Measurements from ENCODE around the gene KMT2C.
"Not testable (repeated sequence)": the region's sequence is repeated elsewhere in the genome, so short reads cannot be mapped to it uniquely, and the experiment has no call there.

The KMT2C gene

DNA sequence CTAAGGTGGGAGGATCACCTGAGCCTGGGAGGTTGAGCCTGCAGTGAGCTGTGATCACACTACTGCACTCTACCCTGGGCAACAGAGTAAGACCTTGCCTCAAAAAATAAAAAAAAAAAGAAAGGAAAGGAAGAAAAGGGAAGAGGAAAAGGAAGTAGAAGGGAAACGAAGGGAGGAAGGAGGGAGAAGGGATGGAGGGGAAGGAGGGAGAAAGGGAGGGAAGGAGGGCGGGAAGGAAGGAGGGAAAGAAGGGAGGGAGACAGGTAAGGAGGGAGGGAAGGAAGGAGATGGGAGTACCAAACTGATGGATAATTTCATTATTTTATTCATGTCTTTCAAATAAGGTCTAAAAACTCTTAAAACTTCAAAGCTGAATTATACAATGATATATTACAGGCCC lies 106.3 kb downstream of the KMT2C start:
- H3K36me3 ChIP-seq, result peaks cover 65% of the 10 kb centered on the region
- H3K4me1 ChIP-seq, result peaks cover 7% of the 10 kb centered on the region
- no peak for TF ChIP-seq Cebpa-rat (IDR thresholded peaks at IDR 0.05)
- H3K27ac ChIP-seq, result no peak overlapping the region
- H3K27me3 ChIP-seq, result no peaks in the 10 kb centered on the region
- H3K9ac ChIP-seq, result no peak overlapping the region
- H4K20me1 ChIP-seq, result peaks cover 47% of the 10 kb centered on the region
- no peak overlapping the region for H3K4me3 ChIP-seq
- H3K9me3 ChIP-seq, result no peaks in the 10 kb centered on the region
- no peak overlapping the region for H3K4me2 ChIP-seq

GRCh38 chr7:152328234-152328633 lies 107.6 kb downstream of the KMT2C start:
- Histone ChIP-seq H3K4me3 (no peak overlapping the region), H4K20me1 (peaks cover 39% of the 10 kb centered on the region), H3K9me3 (peaks cover 2% of the 10 kb centered on the region), H3K4me1 (peaks cover 5% of the 10 kb centered on the region), H3K36me3 (peaks cover 62% of the 10 kb centered on the region), H3K4me2 (no peak overlapping the region), H3K27ac (no peak overlapping the region), H3K9ac (no peak overlapping the region), H3K27me3 (no peaks in the 10 kb centered on the region)
- TF ChIP-seq Cebpa-rat (IDR thresholded peaks at IDR 0.05), result no peak

GRCh38 chr7:152315845-152316244 lies 120.0 kb downstream of the KMT2C start:
- Histone ChIP-seq H3K27me3 (no peaks in the 10 kb centered on the region), H3K9me3 (peaks cover 13% of the 10 kb centered on the region)

GRCh38 chr7:152313831-152314604 lies 121.8 kb downstream of the KMT2C start:
- peaks cover 17% of the 10 kb centered on the region for H3K9me3 ChIP-seq
- H3K4me2 ChIP-seq, result no peak overlapping the region
- no peak for TF ChIP-seq Cebpa-rat (IDR thresholded peaks at IDR 0.05)
- H3K9ac ChIP-seq, result no peak overlapping the region
- H3K4me1 ChIP-seq, result peaks cover 10% of the 10 kb centered on the region; the same call in 1 of the 2 replicates
- no peak overlapping the region for H3K4me3 ChIP-seq
- H4K20me1 ChIP-seq, result peaks cover 36% of the 10 kb centered on the region
- H3K27me3 ChIP-seq, result no peaks in the 10 kb centered on the region
- H3K27ac ChIP-seq, result no peak overlapping the region
- H3K36me3 ChIP-seq, result peaks cover 47% of the 10 kb centered on the region

More at GRCh38 chr7:152315845-152316244, 120.0 kb downstream of the KMT2C start:
- Histone ChIP-seq H3K4me3 (no peak overlapping the region), H4K20me1 (peaks cover 47% of the 10 kb centered on the region), H3K27ac (no peak overlapping the region), H3K4me1 (peaks cover 10% of the 10 kb centered on the region; the same call in 1 of the 2 replicates), H3K36me3 (peaks cover 45% of the 10 kb centered on the region), H3K4me2 (no peak overlapping the region), H3K9ac (no peak overlapping the region)
- no peak for TF ChIP-seq Cebpa-rat (IDR thresholded peaks at IDR 0.05)

DNA sequence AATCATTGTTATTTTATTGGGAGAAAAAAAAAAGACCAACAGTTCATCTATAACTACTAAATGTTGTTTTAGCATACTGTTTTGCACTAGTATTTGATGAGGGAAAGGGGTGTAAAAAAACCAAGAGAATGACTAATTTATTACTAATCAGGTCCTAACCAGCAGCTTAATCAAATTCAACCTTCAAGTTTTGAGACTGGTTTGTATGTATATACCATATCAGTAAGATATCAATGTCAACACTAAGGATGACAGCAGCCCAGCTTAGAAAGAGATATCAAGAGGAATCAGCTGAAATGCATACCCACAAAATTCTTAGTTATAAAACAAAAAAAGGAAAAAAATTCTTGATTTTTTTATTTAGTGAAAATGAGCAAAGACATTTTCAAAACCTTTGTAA lies 122.6 kb downstream of the KMT2C start:
- H3K4me3 ChIP-seq, result no peak overlapping the region
- H3K4me2 ChIP-seq, result no peak overlapping the region
- peaks cover 10% of the 10 kb centered on the region; the same call in 1 of the 2 replicates for H3K4me1 ChIP-seq
- H4K20me1 ChIP-seq, result peaks cover 35% of the 10 kb centered on the region
- no peaks in the 10 kb centered on the region for H3K27me3 ChIP-seq
- H3K9me3 ChIP-seq, result peaks cover 22% of the 10 kb centered on the region
- no peak overlapping the region for H3K27ac ChIP-seq
- peaks cover 51% of the 10 kb centered on the region for H3K36me3 ChIP-seq
- no peak overlapping the region for H3K9ac ChIP-seq
- TF ChIP-seq Cebpa-rat (IDR thresholded peaks at IDR 0.05), result no peak

- peaks cover 28% of the 10 kb centered on the region for H3K9me3 ChIP-seq
- TF ChIP-seq Cebpa-rat (IDR thresholded peaks at IDR 0.05), result no peak
- no peak overlapping the region for H3K4me3 ChIP-seq
- peaks cover 53% of the 10 kb centered on the region for H3K36me3 ChIP-seq
- no peak overlapping the region for H3K9ac ChIP-seq
- no peak overlapping the region for H3K27ac ChIP-seq
- no peak overlapping the region for H3K4me2 ChIP-seq
- no peaks in the 10 kb centered on the region for H3K27me3 ChIP-seq
- peaks cover 10% of the 10 kb centered on the region; the same call in 1 of the 2 replicates for H3K4me1 ChIP-seq
- H4K20me1 ChIP-seq, result peaks cover 27% of the 10 kb centered on the region
These were observed 123.5 kb downstream of the KMT2C start for GRCh38 chr7:152312316-152312715.

GRCh38 chr7:152307902-152308301 lies 127.9 kb downstream of the KMT2C start:
- no peaks in the 10 kb centered on the region for H3K27me3 ChIP-seq
- peaks cover 29% of the 10 kb centered on the region for H3K9me3 ChIP-seq
- no peak overlapping the region for H3K4me2 ChIP-seq
- H3K4me1 ChIP-seq, result no peaks in the 10 kb centered on the region
- H4K20me1 ChIP-seq, result no peaks in the 10 kb centered on the region
- H3K27ac ChIP-seq, result no peak overlapping the region
- H3K4me3 ChIP-seq, result no peak overlapping the region
- peaks cover 85% of the 10 kb centered on the region for H3K36me3 ChIP-seq
- no peak for TF ChIP-seq Cebpa-rat (IDR thresholded peaks at IDR 0.05)
- no peak overlapping the region for H3K9ac ChIP-seq

DNA sequence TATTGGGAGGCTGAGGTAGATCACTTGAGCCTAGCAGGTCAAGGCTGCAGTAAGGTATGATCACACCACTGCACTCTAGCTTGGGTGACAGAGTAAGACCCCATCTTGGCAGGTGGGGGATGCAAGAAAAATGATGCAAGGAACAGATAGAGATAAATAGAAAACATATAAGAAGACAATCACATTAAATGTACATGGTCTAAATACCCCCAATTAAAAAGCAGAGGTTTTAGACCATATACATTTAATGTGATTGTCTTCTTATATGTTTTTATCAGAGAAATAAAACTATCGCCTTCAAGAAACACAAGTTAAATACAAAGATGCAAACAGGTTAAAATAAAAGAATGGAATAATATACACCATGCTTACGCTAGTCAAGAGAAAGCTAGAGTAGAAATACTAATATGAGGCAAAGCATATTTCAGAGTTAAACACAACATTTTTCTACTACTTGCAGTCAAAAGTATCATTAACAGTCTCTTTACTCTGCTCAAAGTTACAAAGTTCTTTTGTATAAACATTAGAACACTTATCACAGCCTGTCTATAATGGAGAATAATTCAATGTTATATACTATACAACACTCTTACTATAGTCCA lies 136.2 kb downstream of the KMT2C start:
- not testable (repeated sequence) for H3K4me3 ChIP-seq, H3K27me3 ChIP-seq, H3K27ac ChIP-seq, H3K4me2 ChIP-seq, H4K20me1 ChIP-seq, H3K4me1 ChIP-seq, H3K9ac ChIP-seq
- Histone ChIP-seq H3K9me3 (peaks cover 19% of the 10 kb centered on the region), H3K36me3 (peaks cover 73% of the 10 kb centered on the region)

DNA sequence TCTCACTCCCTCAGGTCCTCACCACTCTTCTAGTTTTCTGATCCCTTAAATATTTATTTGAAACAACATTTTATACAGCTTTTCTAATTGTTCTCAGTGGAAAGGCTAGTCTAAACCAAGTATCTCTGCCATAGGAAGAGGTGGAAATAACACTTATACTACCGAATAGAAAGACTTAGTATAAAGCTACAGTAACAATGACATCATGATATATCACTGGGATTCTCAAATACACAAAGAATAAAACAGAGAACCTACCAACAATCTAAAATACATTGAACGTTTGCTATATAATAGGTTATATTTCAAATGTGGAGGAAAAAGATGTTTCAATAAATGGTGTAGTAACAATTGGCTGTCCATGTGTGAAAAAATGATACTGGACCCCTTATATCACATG lies 142.9 kb downstream of the KMT2C start:
- Histone ChIP-seq H3K4me3 (no peak overlapping the region), H3K4me1 (no peaks in the 10 kb centered on the region), H3K9ac (no peak overlapping the region), H4K20me1 (no peaks in the 10 kb centered on the region), H3K9me3 (peaks cover 39% of the 10 kb centered on the region), H3K36me3 (peaks cover 69% of the 10 kb centered on the region), H3K4me2 (no peak overlapping the region), H3K27ac (no peak overlapping the region), H3K27me3 (no peaks in the 10 kb centered on the region)
- no peak for TF ChIP-seq Cebpa-rat (IDR thresholded peaks at IDR 0.05)

DNA sequence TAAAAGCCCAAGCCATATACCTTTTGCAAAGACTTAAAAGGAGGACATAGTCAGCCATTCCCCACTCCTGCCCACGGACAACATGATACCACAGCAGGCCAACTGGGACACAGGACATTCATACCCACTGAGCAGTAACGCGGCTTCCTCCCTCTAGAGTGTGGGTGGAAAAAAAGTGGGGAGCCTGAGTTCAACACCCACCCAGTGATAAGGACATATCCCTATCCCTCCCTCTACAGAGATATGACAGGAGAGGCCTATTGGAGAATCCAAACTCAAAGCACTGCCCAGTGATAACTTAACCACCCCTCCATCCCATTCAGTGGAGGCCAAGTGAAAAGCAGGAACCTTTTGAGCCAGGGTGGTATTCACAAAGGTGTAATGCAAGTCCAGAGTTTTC lies 148.8 kb downstream of the KMT2C start:
- peaks cover 20% of the 10 kb centered on the region for H3K9me3 ChIP-seq
- not testable (repeated sequence) for H3K4me2 ChIP-seq, H3K27ac ChIP-seq, H4K20me1 ChIP-seq, H3K4me1 ChIP-seq, H3K9ac ChIP-seq, H3K27me3 ChIP-seq, H3K4me3 ChIP-seq
- peaks cover 35% of the 10 kb centered on the region for H3K36me3 ChIP-seq

GRCh38 chr7:152286219-152286618 lies 149.6 kb downstream of the KMT2C start:
- not testable (repeated sequence) for H3K27me3 ChIP-seq, H3K4me2 ChIP-seq, H4K20me1 ChIP-seq, H3K9ac ChIP-seq, H3K4me3 ChIP-seq, H3K4me1 ChIP-seq, H3K27ac ChIP-seq
- Histone ChIP-seq H3K36me3 (peaks cover 33% of the 10 kb centered on the region), H3K9me3 (peaks cover 20% of the 10 kb centered on the region)

DNA sequence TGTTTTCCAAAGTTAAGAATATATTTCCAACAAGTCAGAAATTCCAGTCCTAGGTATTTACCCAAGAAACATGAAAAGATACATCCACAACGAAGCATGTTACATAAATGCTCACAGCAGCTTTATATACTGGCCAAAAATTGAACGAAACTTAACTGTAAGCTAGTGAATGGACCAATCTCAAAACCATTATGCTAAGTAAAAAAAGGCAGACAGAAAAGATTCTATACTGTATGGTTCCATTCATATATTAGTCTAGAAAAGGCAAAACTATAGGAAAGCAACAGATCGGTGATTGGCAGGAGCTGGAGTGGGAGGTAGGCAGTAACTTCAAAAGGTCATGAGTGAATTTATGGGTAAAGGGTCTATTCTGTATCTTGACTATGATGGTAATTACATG lies 150.8 kb downstream of the KMT2C start:
- not testable (repeated sequence) for H4K20me1 ChIP-seq, H3K9ac ChIP-seq, H3K27ac ChIP-seq, H3K4me2 ChIP-seq, H3K27me3 ChIP-seq, H3K4me3 ChIP-seq, H3K4me1 ChIP-seq
- peaks cover 36% of the 10 kb centered on the region for H3K36me3 ChIP-seq
- peaks cover 15% of the 10 kb centered on the region for H3K9me3 ChIP-seq

- H4K20me1 ChIP-seq, result not testable (repeated sequence)
These were observed 158.1 kb downstream of the KMT2C start for GRCh38 chr7:152277687-152278086.

DNA sequence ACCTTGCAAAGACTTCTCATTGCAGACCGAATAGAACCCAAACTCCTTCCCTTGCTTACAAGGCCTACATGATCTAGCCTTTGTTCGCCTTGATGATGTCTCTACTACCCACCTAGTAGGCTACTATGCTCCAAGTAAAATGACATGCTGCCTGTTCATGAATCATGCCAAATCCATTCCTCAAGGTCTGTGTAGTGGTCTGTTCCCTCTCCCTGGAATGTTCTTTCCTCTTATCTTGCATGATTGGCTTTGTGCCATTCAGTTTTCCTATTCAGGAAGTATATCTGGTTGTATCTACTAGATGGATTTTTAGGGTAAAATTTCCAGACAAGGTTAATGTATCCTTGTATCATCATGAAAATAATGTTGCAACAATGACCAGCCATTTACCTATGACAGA lies 165.4 kb downstream of the KMT2C start:
- H3K9me3 ChIP-seq, H4K20me1 ChIP-seq, H3K4me2 ChIP-seq, H3K4me3 ChIP-seq, H3K4me1 ChIP-seq, H3K27ac ChIP-seq, H3K9ac ChIP-seq, H3K27me3 ChIP-seq: not testable (repeated sequence)
- H3K36me3 ChIP-seq, result peaks cover 36% of the 10 kb centered on the region

More at GRCh38 chr7:152277687-152278086, 158.1 kb downstream of the KMT2C start:
- H3K27ac ChIP-seq, H3K9ac ChIP-seq, H3K9me3 ChIP-seq, H3K4me2 ChIP-seq, H3K4me1 ChIP-seq, H3K27me3 ChIP-seq, H3K4me3 ChIP-seq: not testable (repeated sequence)
- peaks cover 28% of the 10 kb centered on the region for H3K36me3 ChIP-seq

Data from BLaER1 (cell line).